Chondrocyte (in vitro differentiated cells): ENCODE measurements around the gene EXOC5. TPM values are rescaled to one million over a fixed set of nuclear protein-coding genes. Genes with fewer than 3 reads are reported as not detected.
A peak's percentile ranks its signal among the peaks of the same experiment; 100 is the strongest.

Source experiments
- DNase-seq: peaks from one replicate; pipeline ENCODE4 v3.0.0; 2021; ENCODE audit warnings: mixed read lengths, low spot score
- H3K27ac Mint-ChIP-seq: one replicate; pipeline ENCODE4 v1.8.0; 2021; ENCODE audit warnings: mild to moderate bottlenecking, moderate library complexity, mixed read lengths; ENCODE audit not compliant: unreplicated experiment
- H3K27me3 Mint-ChIP-seq: 2 replicates; pipeline ENCODE4 v1.8.0; 2021; ENCODE audit warnings: low read depth, mixed read lengths
- H3K36me3 Mint-ChIP-seq: 2 replicates; pipeline ENCODE4 v1.8.0; 2021; ENCODE audit warnings: low read depth, mixed read lengths
- H3K4me1 Mint-ChIP-seq: 2 replicates; pipeline ENCODE4 v1.8.0; 2021; ENCODE audit warnings: low read depth, mild to moderate bottlenecking, mixed read lengths
- H3K4me3 Mint-ChIP-seq: one replicate; pipeline ENCODE4 v1.8.0; 2021; ENCODE audit warnings: mild to moderate bottlenecking, moderate library complexity, mixed read lengths; ENCODE audit not compliant: unreplicated experiment
- H3K9me3 Mint-ChIP-seq: 2 replicates; pipeline ENCODE4 v1.8.0; 2021; ENCODE audit warnings: low read depth, mixed read lengths
- CTCF ChIP-seq: fragments of 200-600 bp; sonication (generic); IDR thresholded peaks from 2 replicates; pipeline ENCODE4 v1.5.0; 2021; ENCODE audit warnings: antibody characterized with exemption, mild to moderate bottlenecking, moderate library complexity
- long read RNA-seq: library from polyadenylated mRNA; stranded (forward); transcript quantifications from one replicate; pipeline ENCODE4 v2.0.0, GENCODE V29; 2021
- total RNA-seq: library from RNA; stranded (reverse); gene quantifications from 3 replicates; pipeline ENCODE4 v1.2.1, GENCODE V29; 2021

EXOC5 gene, protein sequence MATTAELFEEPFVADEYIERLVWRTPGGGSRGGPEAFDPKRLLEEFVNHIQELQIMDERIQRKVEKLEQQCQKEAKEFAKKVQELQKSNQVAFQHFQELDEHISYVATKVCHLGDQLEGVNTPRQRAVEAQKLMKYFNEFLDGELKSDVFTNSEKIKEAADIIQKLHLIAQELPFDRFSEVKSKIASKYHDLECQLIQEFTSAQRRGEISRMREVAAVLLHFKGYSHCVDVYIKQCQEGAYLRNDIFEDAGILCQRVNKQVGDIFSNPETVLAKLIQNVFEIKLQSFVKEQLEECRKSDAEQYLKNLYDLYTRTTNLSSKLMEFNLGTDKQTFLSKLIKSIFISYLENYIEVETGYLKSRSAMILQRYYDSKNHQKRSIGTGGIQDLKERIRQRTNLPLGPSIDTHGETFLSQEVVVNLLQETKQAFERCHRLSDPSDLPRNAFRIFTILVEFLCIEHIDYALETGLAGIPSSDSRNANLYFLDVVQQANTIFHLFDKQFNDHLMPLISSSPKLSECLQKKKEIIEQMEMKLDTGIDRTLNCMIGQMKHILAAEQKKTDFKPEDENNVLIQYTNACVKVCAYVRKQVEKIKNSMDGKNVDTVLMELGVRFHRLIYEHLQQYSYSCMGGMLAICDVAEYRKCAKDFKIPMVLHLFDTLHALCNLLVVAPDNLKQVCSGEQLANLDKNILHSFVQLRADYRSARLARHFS
- 75.3 to 86.6 TPM (median 85.9 TPM) in 3 replicates for total RNA-seq
- long read RNA-seq, full-length matches to known transcripts, result 186 of 207 reads
- long read RNA-seq, partial matches to known transcripts, result 3 of 207 reads
- long read RNA-seq, other reads (novel, unspliced or antisense), result 18 of 207 reads

DNA sequence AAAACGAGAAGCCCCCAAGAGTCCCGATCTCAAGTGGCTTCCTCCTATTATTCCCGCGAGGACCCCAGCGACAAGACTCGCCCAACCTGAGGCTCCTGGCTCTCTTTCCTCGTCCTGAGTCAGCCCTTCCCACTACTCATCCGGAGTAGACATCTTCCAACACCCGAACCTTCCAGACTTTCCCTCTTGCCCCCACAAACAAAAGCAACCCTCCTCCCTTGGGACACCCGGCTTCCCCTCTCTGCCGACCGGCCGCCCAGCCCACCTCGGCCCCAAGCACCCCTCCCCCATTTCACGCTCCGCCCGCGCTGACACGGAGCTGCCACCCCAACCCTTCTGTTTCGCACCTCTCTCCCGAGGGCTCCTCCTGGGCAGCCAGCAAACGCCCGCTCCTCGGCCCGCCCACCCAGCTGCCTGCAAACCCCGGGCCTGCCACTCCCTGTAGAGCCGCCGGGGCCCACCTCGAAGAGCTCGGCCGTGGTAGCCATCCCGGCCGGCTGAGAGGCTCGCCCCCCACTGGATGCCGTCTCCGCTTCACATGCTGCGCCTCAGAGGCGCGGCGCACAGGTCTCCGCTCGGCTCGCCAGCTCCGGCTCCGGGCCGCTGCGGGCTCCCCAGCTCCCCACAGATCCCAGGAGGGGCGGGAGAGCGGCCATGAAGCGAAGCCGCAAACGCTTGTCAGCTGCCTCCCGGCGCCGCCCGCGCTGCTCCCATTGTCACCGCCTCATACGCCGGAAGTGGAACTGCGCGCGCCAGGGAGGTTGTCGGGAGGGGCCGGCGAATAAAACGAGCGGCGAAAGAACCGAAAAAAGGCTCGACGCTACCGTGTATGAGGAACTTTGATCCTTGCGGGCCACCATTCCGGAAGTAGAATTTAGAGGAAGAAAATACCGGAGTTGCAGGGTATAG, at the start of gene EXOC5, which contains the start of gene AP5M1:
Gene EXOC5 (minus strand): TSS at position 745 of the 909 bp plus-strand sequence. CDS start 257 bp downstream, at position 488.
Gene AP5M1 (plus strand): TSS at position 811 of the 909 bp plus-strand sequence. CDS start 344 bp downstream, outside the sequence.
- Mint-ChIP-seq H3K4me3 (peak within 1 kb of the TSS; percentile 92), H3K36me3 (no peaks in the 10 kb centered on the region), H3K4me1 (peaks cover 60% of the 10 kb centered on the region), H3K27ac (peak within 1 kb of the TSS; percentile 96), H3K27me3 (no peaks in the 10 kb centered on the region), H3K9me3 (no peaks in the 10 kb centered on the region)
- DNase-seq, result peak; percentile 95
- TF ChIP-seq CTCF, result no peak

- Mint-ChIP-seq H3K36me3 (no peaks in the 10 kb centered on the region), H3K4me3 (no peak overlapping the region), H3K4me1 (no peaks in the 10 kb centered on the region), H3K9me3 (no peaks in the 10 kb centered on the region), H3K27me3 (peaks cover 22% of the 10 kb centered on the region), H3K27ac (no peak overlapping the region)
- DNase-seq, result no peak
- peak; percentile 95 for TF ChIP-seq CTCF
Measured at GRCh38 chr14:57317248-57317833, 48.6 kb upstream of the EXOC5 start.

- H3K4me3 Mint-ChIP-seq, result no peak overlapping the region
- no peak for DNase-seq
- no peak for TF ChIP-seq CTCF
- H3K9me3 Mint-ChIP-seq, result no peaks in the 10 kb centered on the region
- peaks cover 18% of the 10 kb centered on the region for H3K27me3 Mint-ChIP-seq
- no peaks in the 10 kb centered on the region for H3K36me3 Mint-ChIP-seq
- no peak overlapping the region for H3K27ac Mint-ChIP-seq
- no peaks in the 10 kb centered on the region for H3K4me1 Mint-ChIP-seq
Measured at GRCh38 chr14:57314396-57315089, 45.8 kb upstream of the EXOC5 start.

DNA sequence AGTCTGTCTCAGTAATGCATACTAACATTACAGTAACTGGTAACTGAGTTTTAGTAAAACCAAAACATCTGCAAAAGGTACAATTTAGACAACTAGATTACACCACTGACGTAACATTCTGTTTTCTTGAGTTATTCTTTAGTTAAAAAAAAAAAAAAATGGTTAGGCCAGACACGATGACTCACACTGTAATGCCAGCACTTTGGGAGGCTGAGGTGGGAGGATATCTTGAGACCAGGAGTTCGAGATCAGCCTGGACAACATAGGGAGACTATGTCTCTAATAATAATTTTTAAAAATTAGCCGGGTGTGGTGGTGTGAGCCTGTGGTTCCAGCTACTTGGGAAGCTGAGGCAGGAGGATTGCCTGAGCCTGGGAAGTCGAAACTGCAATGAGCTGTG, 34.2 kb upstream of the EXOC5 start:
- H3K27me3 Mint-ChIP-seq, result peaks cover 17% of the 10 kb centered on the region
- DNase-seq, result no peak
- no peaks in the 10 kb centered on the region for H3K4me1 Mint-ChIP-seq
- no peak for TF ChIP-seq CTCF
- H3K36me3 Mint-ChIP-seq, result no peaks in the 10 kb centered on the region
- no peak overlapping the region for H3K4me3 Mint-ChIP-seq
- no peaks in the 10 kb centered on the region for H3K9me3 Mint-ChIP-seq
- no peak overlapping the region for H3K27ac Mint-ChIP-seq
